HEK293 (cell line): ENCODE data around the gene VGLL4.

Source experiments
- CTCF ChIA-PET: fragments of 350-600 bp; formaldehyde crosslinking; extraction: SDS; loops from one replicate; lab custom pipeline; 2021; ENCODE audit warnings: antibody characterized with exemption; lab: Yijun Ruan, JAX
- POLR2A ChIA-PET: fragments of 300-600 bp; formaldehyde crosslinking; extraction: SDS; loops from one replicate; lab custom pipeline; 2020; ENCODE audit warnings: antibody characterized with exemption, inconsistent platforms; lab: Yijun Ruan, JAX
- H3K27ac ChIP-seq: fragments of 200-500 bp; sonication (Bioruptor generic); 2 replicates; pipeline ENCODE4 v1.5.1; 2014; ENCODE audit warnings: low read depth, low read length, control low read depth, inconsistent platforms; ENCODE audit errors: extremely low read depth
- H3K36me3 ChIP-seq, 2 experiments: fragments of 200-500 bp in 1 of 2; sonication (Bioruptor generic) in 1 of 2; 1 replicate in 1 of 2; 2 replicates in 1 of 2; pipeline ENCODE4 v1.5.1; 2014 to 2017; ENCODE audit warnings: inconsistent platforms in 2 of 2, low read length in 2 of 2; ENCODE audit not compliant: control insufficient read depth in 2 of 2, insufficient read depth in 1 of 2
- H3K4me1 ChIP-seq: fragments of 200-500 bp; sonication (Bioruptor generic); 2 replicates; pipeline ENCODE4 v1.5.1; 2014; ENCODE audit warnings: mild to moderate bottlenecking, low read length, inconsistent platforms; ENCODE audit not compliant: control insufficient read depth, insufficient read depth
- H3K4me3 ChIP-seq: 2 replicates; pipeline ENCODE4 v1.5.1; 2011; ENCODE audit warnings: low read depth, mild to moderate bottlenecking, control low read depth, low read length, moderate library complexity
- H3K9me3 ChIP-seq: fragments of 200-500 bp; sonication (Bioruptor generic); 2 replicates; pipeline ENCODE4 v1.5.1; 2014; ENCODE audit warnings: low read depth, low read length, inconsistent platforms; ENCODE audit not compliant: control insufficient read depth, insufficient read depth
- BCL6B ChIP-seq: fragments of 450-650 bp; formaldehyde crosslinking; IDR thresholded peaks from 2 replicates; pipeline ENCODE4 v1.5.1; 2017; ENCODE audit warnings: missing biosample characterization, missing genetic modification characterization
- IKZF3 ChIP-seq: fragments of 450-650 bp; IDR thresholded peaks from 2 replicates; pipeline ENCODE4 v1.5.0; 2018; ENCODE audit warnings: missing biosample characterization, mild to moderate bottlenecking, missing genetic modification characterization, moderate library complexity
- KLF10 ChIP-seq: fragments of 450-650 bp; IDR thresholded peaks from 2 replicates; pipeline ENCODE4 v1.5.1; 2018; ENCODE audit warnings: missing biosample characterization, mild to moderate bottlenecking, missing genetic modification characterization
- PBX3 ChIP-seq: sonication (generic); formaldehyde crosslinking; IDR thresholded peaks from 2 replicates; pipeline ENCODE4 v1.8.1; 2022; ENCODE audit warnings: mild to moderate bottlenecking, moderate library complexity, missing genetic modification reagents
- PRDM1 ChIP-seq: fragments of 450-650 bp; formaldehyde crosslinking; IDR thresholded peaks from 2 replicates; pipeline ENCODE4; 2016; ENCODE audit warnings: missing biosample characterization, missing genetic modification characterization
- PRDM10 ChIP-seq: fragments of 450-650 bp; formaldehyde crosslinking; IDR thresholded peaks from 2 replicates; pipeline ENCODE4 v1.5.1; 2016; ENCODE audit warnings: missing biosample characterization, missing genetic modification characterization
- PRDM4 ChIP-seq: fragments of 450-650 bp; formaldehyde crosslinking; IDR thresholded peaks from 2 replicates; pipeline ENCODE4 v1.5.1; 2017; ENCODE audit warnings: missing biosample characterization, missing genetic modification characterization
- PRDM6 ChIP-seq: fragments of 450-650 bp; formaldehyde crosslinking; IDR thresholded peaks from 2 replicates; pipeline ENCODE4 v1.5.1; 2017; ENCODE audit warnings: missing biosample characterization, missing genetic modification characterization
- SP7 ChIP-seq: fragments of 450-650 bp; formaldehyde crosslinking; IDR thresholded peaks from 2 replicates; pipeline ENCODE4 v1.5.1; 2016; ENCODE audit warnings: missing biosample characterization, missing genetic modification characterization
- WT1 ChIP-seq: fragments of 450-650 bp; formaldehyde crosslinking; IDR thresholded peaks from 2 replicates; pipeline ENCODE4 v1.5.1; 2016; ENCODE audit warnings: missing biosample characterization, missing genetic modification characterization
- ZBTB8A ChIP-seq: fragments of 450-650 bp; formaldehyde crosslinking; IDR thresholded peaks from 2 replicates; pipeline ENCODE4 v1.5.1; 2016; ENCODE audit warnings: missing biosample characterization, missing genetic modification characterization
- ZFP3 ChIP-seq: fragments of 450-650 bp; formaldehyde crosslinking; IDR thresholded peaks from 2 replicates; pipeline ENCODE4 v1.5.1; 2016; ENCODE audit warnings: low read depth, missing biosample characterization, missing genetic modification characterization
- ZNF10 ChIP-seq: fragments of 450-650 bp; formaldehyde crosslinking; IDR thresholded peaks from 2 replicates; pipeline ENCODE4 v1.5.1; 2017; ENCODE audit warnings: missing biosample characterization, missing genetic modification characterization
- ZNF184 ChIP-seq: fragments of 450-650 bp; IDR thresholded peaks from 2 replicates; pipeline ENCODE4 v1.5.1; 2018; ENCODE audit warnings: missing biosample characterization, mild to moderate bottlenecking, missing genetic modification characterization
- ZNF239 ChIP-seq: fragments of 450-650 bp; formaldehyde crosslinking; IDR thresholded peaks from 2 replicates; pipeline ENCODE4 v1.5.1; 2016; ENCODE audit warnings: missing biosample characterization, missing genetic modification characterization
- ZNF266 ChIP-seq: fragments of 450-650 bp; formaldehyde crosslinking; IDR thresholded peaks from 2 replicates; pipeline ENCODE4 v1.5.1; 2016; ENCODE audit warnings: missing biosample characterization, missing genetic modification characterization, low read depth
- ZNF302 ChIP-seq: fragments of 450-650 bp; formaldehyde crosslinking; IDR thresholded peaks from 2 replicates; pipeline ENCODE4 v1.5.1; 2016; ENCODE audit warnings: missing biosample characterization, missing genetic modification characterization, low read depth
- ZNF423 ChIP-seq: fragments of 450-650 bp; formaldehyde crosslinking; IDR thresholded peaks from 2 replicates; pipeline ENCODE4 v1.5.1; 2016; ENCODE audit warnings: missing biosample characterization, missing genetic modification characterization
- ZNF433 ChIP-seq: fragments of 450-650 bp; formaldehyde crosslinking; IDR thresholded peaks from 2 replicates; pipeline ENCODE4 v1.5.1; 2016; ENCODE audit warnings: missing biosample characterization, missing genetic modification characterization, low read depth
- ZNF510 ChIP-seq: fragments of 450-650 bp; formaldehyde crosslinking; IDR thresholded peaks from 2 replicates; pipeline ENCODE4 v1.5.1; 2018; ENCODE audit warnings: mild to moderate bottlenecking, missing genetic modification characterization, missing biosample characterization; ENCODE audit not compliant: insufficient replicate concordance
- ZNF544 ChIP-seq: fragments of 450-650 bp; formaldehyde crosslinking; IDR thresholded peaks from 2 replicates; pipeline ENCODE4 v1.5.0; 2017; ENCODE audit warnings: missing biosample characterization, missing genetic modification characterization
- ZNF585B ChIP-seq: fragments of 450-650 bp; formaldehyde crosslinking; IDR thresholded peaks from 2 replicates; pipeline ENCODE4 v1.5.1; 2016; ENCODE audit warnings: missing biosample characterization, missing genetic modification characterization
- ZNF600 ChIP-seq: fragments of 450-650 bp; formaldehyde crosslinking; IDR thresholded peaks from 2 replicates; pipeline ENCODE4 v1.5.1; 2016; ENCODE audit warnings: missing biosample characterization, missing genetic modification characterization
- ZNF623 ChIP-seq: fragments of 450-650 bp; formaldehyde crosslinking; IDR thresholded peaks from 2 replicates; pipeline ENCODE4 v1.5.1; 2016; ENCODE audit warnings: missing biosample characterization, missing genetic modification characterization
- ZNF624 ChIP-seq: fragments of 450-650 bp; formaldehyde crosslinking; IDR thresholded peaks from 2 replicates; pipeline ENCODE4 v1.5.1; 2017; ENCODE audit warnings: missing biosample characterization, missing genetic modification characterization
- ZNF626 ChIP-seq: fragments of 450-650 bp; sonication (Bioruptor Pico); formaldehyde crosslinking; IDR thresholded peaks from 2 replicates; pipeline ENCODE4 v1.5.1; 2018; ENCODE audit warnings: missing biosample characterization, missing genetic modification characterization, inconsistent platforms
- ZNF645 ChIP-seq: fragments of 450-650 bp; formaldehyde crosslinking; IDR thresholded peaks from 2 replicates; pipeline ENCODE4; 2016; ENCODE audit warnings: missing biosample characterization, missing genetic modification characterization
- ZNF777 ChIP-seq: fragments of 450-650 bp; formaldehyde crosslinking; IDR thresholded peaks from 2 replicates; pipeline ENCODE4 v1.5.1; 2017; ENCODE audit warnings: missing biosample characterization, missing genetic modification characterization, borderline replicate concordance
- ZSCAN30 ChIP-seq: fragments of 450-650 bp; IDR thresholded peaks from 2 replicates; pipeline ENCODE4 v1.5.1; 2018; ENCODE audit warnings: missing biosample characterization, mild to moderate bottlenecking, missing genetic modification characterization, moderate library complexity

The VGLL4 gene

GRCh38 chr3:11632564-11632963 lies 11.2 kb downstream of the VGLL4 start:
- Histone ChIP-seq H3K27ac (peak overlapping the region; percentile 30; the same call in 1 of the 2 replicates), H3K4me3 (no peak overlapping the region), H3K36me3 (no peaks in the 10 kb centered on the region; a peak in 1 of 3 replicates), H3K9me3 (no peaks in the 10 kb centered on the region), H3K4me1 (peaks cover 48% of the 10 kb centered on the region)
- ChIA-PET CTCF (no interaction called here), POLR2A (no interaction called here)
- TF ChIP-seq PBX3 (CRISPR knock-in tag) (no peak), ZNF302 (tag by site-specific recombination) (no peak), ZNF266 (tag by site-specific recombination) (no peak), PRDM10 (tag by site-specific recombination) (no peak), ZFP3 (no peak), ZNF239 (no peak), ZSCAN30 (tag by site-specific recombination) (no peak), WT1 (tag by site-specific recombination) (peak; percentile 58), KLF10 (tag by site-specific recombination) (no peak), PRDM4 (no peak), ZNF600 (tag by site-specific recombination) (no peak), ZNF433 (tag by site-specific recombination) (no peak), PRDM1 (tag by site-specific recombination) (no peak), ZNF645 (tag by site-specific recombination) (no peak), PRDM6 (tag by site-specific recombination) (peak; percentile 68), ZNF10 (tag by site-specific recombination) (no peak), ZNF623 (tag by site-specific recombination) (no peak), ZNF777 (tag by site-specific recombination) (no peak), SP7 (tag by site-specific recombination) (peak; percentile 98), ZNF510 (tag by site-specific recombination) (no peak), ZBTB8A (tag by site-specific recombination) (no peak), ZNF184 (tag by site-specific recombination) (no peak), ZNF423 (no peak), IKZF3 (0 out of 2 replicates have a peak, but pooled peaks have one; percentile 28), BCL6B (tag by site-specific recombination) (peak; percentile 23; the same call in 1 of the 2 replicates), ZNF626 (tag by site-specific recombination) (no peak), ZNF544 (no peak), ZNF585B (no peak), ZNF624 (tag by site-specific recombination) (no peak)
